Endometrium (tissue), 2 donors: ENCODE results near the gene MRPL54.

Source experiments
- FAIRE-seq: peaks from 2 replicates; lab custom pipeline; 2012; peaks lifted over from hg19 to GRCh38; lab: Jason Lieb, UNC
- donor health status: control.
- donor health status: control.

The MRPL54 gene

DNA sequence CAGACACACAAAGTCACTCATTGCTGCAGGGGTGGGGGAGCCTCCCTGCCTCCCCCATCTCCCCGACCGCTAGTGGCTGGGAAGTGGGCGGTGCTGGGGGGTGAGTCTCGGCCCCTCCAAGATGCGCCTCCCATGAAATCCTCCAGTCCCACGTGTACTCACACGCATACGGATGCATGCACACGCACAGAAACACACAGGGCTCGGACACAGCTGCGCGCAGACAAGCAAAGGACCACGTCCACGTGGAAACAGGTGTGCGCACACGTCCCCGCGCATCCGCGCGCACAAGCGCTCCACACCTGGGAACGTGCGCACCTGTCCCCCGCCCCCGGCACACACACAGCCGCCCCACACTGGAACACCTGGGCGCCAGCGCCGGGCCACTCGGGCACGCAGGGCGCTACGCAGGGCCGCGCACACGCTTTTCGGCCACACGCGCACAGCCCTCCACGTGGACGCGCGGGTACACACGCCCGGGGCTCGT lies 23.0 kb downstream of the MRPL54 start:
- FAIRE-seq, result no peak

DNA sequence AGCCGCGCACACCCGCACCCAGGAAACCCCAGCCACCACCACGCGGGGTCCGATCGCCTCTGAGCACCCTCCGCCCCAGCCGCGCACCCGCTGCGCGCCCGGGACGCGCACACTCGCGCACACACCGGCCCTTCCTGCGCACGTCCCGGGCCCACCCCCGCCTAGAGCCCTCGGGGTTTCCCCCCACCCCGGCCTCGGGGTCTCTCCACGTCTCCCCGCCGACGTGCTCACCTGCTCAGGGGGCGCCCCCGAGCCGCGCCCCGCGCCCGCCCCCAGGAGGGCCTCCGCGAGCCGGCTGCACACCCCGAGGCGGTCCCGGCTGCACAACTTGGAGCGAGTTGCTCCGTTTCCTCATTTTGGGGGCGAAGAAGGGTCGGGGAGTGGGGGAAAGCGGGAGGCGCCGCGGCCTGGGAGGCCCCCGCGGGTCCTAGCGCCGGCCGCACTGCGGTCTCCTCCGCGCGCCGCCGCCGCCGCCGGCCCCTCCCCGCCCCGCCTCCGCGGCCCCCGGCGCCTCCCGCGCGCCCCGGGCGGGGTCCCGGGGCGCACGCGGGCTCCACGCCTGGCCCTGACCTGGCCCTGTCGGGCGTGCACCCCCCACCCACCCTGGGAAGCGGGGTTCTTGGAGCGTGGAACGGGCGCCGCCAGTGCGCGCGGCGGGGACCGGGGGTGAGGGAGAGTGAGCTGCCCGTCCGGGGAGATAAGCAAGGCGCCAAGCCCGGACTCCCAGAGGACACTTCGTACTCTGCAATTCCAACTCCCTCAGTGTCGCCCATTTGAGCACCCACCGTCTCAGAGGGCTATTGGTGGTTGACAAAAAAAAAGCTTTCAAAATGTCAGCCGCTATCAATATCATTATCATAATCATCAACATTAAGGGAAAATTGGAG lies 23.7 kb downstream of the MRPL54 start, which contains the start of gene MATK:
MATK (minus strand) TSS at position 444 of the 887 bp plus-strand sequence. CDS start 1,246 bp downstream, outside the sequence.
- FAIRE-seq, result no peak

DNA sequence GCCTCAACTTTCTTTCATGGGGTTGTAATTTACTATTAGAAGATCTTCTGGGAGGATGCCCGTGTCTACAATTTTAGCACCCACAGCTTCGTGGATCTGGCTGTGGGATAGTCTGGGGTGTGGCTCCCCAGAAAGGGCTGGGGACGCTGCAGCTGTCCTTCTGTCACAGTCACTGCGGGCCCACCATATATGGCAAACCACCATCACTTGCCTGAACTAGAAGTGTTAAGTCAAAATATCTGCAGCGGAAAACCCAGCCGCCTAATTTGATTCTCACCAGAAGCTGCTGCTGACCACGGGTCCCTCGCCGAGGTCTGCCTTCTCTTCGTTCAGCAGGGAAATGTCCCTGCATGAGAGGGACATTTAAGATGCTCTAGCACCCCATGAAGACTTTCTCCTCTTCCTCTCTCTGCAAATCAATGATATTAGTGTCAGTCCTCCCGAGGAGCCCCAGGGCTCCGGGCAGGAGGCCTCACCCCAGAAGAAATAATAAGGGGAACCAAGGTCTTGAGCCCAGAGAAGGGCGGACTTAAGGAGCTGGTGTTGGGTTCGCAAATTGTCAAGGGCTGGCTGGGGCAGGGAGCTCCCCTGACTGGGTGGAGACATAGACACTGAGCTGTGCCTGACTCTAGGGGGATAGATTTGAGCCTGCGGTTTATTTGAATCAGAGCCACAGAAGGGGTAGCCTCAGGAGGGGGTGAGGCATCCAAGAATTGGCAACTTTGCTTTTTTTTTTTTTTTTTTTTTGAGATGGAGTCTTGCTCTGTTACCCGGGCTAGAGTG lies 26.7 kb downstream of the MRPL54 start:
- no peak for FAIRE-seq

DNA sequence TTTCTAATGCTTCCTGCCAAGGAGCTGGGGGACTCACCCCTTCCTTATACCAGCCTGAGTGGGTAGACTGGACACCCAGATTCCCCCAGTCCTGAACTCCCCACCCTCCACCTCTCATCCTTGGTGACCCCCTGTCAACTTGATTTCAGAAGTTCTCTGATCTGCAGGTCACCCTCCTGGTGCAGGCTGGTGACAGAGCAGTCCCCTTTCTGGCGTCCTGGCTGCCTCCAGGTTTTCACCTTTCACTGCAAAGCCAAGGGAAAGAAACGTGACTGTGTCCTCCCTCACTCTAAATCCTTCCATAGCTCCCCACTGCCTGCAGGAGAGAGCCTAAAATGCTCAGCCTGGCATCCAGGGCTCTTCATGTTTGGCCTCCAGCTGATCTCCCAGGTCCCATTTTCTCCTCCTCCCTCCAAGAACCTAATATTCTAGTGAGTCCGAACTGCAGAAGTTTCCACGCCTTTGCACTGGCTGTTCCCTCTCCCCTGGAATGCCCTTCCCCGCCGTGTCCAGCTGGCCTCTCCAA lies 27.8 kb downstream of the MRPL54 start:
- no peak for FAIRE-seq

DNA sequence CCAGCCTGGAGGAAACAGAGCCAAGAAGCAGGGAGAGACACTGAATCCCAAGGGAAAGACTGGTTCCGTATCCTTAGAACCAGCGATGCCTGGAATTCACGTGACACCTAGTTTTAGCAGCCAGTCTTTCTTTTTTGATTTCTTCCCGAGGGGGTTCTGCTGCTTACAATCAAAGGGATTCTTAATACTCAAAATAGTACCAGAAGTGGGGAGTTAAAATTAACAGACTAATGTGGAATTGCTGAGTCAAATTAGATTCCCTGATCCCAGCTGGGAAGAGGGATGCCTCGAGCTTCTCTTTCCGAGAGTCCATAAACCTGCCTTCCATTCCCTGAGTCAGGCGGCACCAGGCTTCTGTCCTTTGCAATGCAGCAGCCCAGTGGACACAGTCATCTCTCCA lies 28.5 kb downstream of the MRPL54 start:
- no peak for FAIRE-seq

DNA sequence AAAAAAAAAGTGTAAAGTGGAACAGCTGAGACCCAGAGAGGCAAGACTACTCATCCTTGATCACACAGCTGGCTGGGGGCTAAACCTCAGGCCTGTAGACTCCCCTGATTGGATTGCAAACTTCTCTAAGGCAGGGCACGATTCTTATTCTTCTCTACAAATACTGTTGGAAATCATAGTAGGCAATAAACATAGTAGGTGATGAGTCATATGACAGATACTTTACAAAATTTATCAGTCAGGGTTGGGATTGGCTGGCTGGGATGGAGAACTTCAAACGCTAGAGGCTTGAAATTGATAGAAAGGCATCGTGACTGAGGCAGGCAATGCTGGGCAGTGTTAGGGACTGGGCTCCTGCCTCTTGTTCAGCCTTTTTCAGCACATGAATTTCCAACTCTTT lies 29.6 kb downstream of the MRPL54 start:
- no peak for FAIRE-seq

DNA sequence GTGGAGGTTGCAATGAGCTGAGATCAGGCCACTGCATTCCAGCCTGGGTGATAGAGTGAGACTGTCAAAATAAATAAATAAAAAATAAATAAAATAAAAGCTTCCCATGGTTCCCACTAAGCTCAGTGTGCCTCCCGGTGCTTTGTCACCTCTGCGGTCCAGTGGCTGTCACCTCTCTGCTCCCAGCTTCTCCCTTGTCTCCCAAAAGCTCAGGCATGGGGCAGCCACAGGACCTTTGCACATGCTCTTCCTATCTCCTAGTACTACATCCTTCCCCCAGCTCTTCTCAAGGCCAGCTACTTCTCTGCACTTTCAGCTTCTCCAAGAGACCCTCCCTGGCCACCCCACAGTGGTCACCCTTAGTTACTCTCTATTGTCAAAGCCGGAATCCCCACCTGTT lies 31.3 kb downstream of the MRPL54 start:
- no peak for FAIRE-seq

DNA sequence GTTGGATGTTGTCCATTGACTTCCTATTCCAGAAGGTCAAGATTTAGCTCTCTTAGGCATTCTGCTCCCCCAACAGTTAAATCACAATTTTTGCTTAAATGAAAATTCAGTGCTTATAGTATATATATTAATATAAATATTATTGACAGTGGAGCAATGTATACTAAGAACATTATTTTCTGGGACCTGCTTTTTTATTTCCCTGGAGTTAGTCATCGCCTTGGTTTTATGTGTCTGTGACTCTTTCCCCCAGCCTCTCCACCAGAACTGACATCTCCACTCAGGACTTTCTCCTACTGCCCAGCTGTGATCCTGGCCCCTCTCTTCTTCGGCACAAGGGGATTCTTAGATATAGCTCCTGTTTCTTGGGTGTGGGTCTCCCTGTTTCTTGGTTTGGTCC lies 33.9 kb downstream of the MRPL54 start:
- no peak for FAIRE-seq

DNA sequence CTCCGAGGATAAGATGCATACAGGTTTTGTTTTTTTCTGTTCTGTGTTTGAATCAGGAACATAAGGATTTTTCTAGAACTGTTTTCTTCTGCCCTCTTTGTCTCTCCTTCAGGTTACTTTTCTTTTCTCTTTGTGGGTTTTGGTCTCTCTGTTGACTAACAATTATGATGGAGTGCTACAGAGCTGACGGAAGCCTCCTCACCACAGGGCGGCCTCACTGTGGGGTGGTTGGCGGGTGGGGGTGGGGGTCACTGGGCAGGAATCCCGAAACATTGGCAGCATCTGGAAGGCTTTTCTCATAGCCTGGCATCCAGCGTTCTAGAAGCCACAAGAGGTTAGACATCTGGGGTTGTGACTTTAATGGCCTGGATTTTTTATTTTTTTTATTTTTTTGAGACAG lies 35.7 kb downstream of the MRPL54 start:
- FAIRE-seq, result no peak

DNA sequence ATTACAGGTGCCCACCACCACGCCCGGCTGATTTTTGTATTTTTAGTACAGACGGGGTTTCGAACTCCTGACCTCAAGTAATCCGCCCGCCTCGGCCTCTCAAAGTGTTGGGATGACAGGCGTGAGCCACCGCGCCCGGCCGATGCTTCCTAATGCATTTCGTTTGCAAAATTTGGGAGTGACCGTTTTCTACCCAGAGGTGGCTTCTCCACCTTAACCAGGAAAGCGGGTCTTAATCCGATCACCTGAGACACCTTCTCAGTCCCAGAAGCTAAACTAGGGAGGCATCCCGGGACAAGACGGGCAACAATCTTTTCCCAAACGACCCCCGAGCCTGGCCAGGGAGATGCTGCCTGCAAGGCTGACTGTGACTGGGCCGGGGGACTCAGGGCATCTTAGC lies 38.5 kb downstream of the MRPL54 start:
- FAIRE-seq, result no peak

DNA sequence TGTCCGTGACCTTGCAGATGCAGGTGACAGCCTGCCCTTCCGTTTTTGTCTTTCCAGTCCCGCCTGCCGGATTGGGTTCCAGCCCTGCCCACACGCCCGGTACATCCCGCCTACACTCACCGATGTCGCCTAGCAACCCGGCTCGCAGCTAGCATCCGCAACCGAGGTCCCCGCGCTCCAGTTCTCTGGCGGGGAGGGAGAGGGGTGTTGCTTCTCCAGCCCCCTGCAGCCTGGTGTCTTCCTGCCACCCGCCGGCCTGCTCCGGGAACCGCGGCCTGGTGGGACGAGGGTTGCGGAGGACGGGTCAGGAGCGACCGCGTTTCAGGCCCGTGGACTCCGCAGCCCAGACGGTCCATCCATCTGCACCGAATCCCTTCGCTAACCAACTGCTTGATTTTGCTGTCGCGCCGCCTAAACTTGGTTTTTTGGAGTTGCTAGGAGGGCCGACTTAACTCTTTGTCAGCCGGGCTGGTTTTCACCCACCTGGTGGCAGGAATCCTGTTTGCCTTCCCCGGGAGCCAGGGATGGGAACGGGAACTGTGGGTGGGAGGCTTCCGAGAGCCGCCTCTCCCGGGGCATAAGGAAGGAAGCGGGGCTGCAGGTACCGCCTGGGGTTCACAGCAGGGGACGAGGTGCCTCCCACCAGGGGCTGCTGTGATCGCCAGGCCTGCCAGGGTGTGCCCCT lies 39.1 kb downstream of the MRPL54 start:
- no peak for FAIRE-seq

DNA sequence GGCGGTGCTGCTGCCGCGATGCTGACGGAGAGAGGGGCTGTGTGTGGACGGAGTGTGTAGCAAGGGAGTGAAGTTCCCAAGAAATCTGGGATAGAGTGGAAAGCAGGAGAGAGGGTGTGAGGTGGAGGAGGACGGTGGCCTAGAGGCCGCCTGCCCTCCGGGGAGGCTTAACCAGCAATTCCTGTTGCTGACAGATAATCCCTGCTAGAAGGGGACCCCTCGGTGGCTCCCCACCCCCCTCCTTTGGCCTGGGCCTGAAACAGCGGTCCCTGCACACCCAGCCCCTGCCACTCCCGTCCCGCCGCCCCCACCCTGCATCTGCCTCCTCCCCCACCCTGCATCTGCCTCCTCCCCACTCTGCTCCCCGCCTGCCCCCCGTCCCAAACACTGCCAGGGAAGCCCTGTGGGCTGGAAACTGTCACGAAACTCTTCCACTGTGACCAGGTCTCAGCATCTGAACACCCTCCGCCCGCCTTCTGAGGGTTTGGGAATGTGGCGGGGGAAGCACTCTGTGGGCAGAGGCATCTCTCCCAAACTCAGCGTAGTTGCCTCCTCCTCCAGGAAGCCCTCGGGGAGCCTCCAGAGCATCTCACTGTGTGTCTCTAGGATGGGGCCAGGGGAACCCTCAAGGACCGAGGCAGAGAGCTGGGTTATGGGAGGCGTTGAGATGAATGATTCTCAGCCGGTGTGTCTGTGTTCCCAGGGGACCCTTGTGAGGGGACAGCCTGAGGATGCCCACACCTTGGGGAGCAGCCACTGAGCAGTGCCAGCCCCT lies 40.8 kb downstream of the MRPL54 start:
- FAIRE-seq, result no peak

DNA sequence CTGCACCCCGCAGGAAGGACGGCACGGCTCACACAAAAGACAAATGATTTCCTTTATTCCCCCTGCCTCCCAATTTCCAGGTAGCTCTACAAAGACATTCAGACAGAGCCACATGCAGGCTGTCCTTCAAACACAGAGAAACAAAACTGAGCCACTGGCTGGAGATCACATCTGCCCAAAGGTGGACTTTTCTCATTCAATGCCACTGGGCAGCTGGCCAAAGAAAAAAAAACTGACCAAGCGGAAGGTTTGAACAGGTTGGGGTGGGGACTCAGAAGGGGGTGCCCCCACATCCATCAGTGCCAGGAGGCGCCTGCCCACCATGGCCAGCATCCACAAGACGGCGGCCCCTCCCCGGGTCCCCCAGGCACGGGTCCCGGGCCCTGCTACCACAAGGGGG lies 41.5 kb downstream of the MRPL54 start:
- FAIRE-seq, result no peak

DNA sequence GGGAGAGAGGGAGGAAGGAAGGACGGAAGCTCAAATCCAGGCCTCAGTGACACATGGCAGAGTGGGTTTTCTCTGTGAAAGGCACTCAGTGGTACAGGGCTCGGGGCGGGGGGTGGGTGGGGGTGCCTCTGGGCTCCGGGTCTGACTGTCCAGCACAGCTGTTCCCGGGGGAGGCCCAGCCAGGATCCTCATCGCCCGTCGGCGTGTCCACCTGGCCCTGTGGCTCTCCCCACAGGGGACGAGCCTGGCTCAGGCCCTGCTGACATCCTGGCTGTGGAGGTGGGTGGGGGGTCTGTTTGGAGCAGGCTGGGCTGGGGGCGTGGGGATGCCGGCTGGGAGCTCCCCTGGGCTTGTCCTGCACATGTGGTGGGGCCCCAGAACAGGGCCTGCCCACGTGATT lies 41.9 kb downstream of the MRPL54 start:
- FAIRE-seq, result no peak

DNA sequence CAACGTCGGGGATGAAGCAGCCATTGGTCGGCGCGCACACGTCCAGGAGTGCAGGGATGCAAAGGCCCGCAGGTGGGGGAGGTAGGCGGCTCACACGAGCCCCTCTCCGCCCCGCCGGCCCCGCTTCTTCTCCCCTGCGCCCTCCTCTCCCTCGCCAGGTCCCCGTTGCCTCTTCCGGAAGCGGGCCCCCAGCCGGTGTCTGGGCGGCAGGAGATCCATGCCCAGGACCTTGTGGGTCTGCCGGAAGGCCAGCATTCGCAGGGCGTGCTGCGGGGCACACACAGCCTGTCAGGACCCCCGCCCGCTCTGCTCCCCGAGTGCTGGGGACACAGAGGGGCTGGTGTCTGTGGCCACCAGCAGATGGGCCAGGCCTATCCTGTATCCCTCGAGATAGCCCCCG lies 43.4 kb downstream of the MRPL54 start:
- no peak for FAIRE-seq

DNA sequence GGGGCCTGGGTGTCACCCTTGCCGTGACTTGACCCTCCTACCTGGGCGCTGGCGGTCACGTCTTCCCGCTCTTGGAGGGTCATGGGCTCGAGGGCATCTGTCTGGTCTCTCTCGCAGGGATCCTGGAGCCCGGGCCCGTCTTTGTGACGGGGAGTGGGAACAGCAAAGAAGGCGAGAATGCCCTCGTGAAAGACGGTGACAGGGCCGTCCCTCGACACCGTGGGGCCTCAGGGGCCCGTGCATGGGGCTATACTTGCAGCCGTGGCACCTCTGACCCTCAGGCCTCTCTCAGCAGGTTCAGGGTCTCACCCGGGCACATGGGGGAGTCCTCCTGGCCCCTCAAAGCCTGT lies 44.6 kb downstream of the MRPL54 start:
- no peak for FAIRE-seq

DNA sequence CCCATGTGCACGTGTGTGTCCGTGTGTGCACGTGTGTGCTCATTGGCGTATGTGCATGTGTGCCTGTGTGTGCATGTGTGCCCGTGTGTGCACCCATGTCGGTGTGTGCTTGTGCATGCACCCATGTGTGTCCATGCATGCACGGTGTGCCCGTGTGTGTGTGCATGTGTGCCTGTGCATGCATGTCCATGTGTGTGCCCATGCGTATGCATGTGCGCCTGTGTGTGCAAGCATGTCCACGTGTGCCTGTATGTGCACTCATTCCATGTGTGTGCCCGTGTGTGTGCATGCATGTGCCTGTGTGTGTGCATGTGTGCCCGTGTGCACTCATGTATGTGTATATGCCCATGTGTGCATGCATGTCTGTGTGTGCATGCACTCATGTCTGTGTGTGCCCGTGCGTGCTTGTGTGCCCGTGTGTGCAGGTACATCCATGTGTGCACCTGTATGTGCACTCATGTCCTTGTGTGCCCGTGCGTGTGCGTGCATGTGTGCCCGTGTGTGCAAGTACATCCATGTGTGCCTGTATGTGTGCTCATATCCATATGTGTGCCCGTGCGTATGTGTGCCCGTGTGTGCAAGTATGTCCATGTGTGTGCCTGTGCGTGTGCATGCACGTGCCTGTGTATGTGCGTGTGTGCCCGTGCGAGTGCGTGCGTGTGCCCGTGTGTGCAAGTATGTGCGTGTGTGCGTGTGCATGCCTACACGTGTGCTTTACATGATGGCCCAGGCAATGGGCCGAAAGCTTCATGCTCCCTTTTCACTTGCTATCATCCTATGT lies 45.3 kb downstream of the MRPL54 start:
- FAIRE-seq, result no peak

DNA sequence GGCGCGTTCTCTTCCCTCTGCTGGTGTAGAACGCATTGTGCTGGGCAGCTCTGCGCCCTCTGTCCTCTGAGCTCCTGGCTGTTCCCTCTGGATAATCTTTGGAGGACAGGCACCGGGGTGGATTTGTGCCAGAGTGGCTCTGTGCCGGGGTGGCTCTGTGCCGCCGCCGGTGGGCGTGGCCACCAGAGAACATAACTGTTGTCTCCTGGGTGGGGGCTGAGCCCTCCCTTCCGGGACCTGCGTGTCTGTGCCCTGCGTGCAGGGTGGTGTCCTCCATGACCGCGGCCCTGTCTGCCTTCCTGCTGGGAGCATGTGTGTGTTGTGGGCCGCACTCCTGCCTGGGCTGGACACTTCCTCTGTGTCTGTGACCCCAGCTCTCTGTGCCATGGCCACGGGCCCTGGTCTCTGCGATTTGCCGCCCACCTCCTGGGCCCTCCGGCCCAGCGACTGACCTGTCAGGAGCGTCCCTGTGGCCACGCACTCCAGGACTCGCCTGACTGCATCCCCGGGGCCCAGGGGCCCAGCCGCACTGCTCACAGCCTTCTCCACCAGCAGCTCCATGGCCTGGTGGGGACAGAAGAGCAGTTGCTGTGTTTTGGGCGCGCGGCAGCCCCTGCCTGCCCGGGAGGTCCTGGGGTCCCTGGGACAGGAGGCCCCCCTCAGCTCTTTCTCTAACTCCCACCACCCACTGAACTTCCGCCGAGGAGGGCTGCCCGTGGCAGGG lies 46.1 kb downstream of the MRPL54 start:
- FAIRE-seq, result no peak

DNA sequence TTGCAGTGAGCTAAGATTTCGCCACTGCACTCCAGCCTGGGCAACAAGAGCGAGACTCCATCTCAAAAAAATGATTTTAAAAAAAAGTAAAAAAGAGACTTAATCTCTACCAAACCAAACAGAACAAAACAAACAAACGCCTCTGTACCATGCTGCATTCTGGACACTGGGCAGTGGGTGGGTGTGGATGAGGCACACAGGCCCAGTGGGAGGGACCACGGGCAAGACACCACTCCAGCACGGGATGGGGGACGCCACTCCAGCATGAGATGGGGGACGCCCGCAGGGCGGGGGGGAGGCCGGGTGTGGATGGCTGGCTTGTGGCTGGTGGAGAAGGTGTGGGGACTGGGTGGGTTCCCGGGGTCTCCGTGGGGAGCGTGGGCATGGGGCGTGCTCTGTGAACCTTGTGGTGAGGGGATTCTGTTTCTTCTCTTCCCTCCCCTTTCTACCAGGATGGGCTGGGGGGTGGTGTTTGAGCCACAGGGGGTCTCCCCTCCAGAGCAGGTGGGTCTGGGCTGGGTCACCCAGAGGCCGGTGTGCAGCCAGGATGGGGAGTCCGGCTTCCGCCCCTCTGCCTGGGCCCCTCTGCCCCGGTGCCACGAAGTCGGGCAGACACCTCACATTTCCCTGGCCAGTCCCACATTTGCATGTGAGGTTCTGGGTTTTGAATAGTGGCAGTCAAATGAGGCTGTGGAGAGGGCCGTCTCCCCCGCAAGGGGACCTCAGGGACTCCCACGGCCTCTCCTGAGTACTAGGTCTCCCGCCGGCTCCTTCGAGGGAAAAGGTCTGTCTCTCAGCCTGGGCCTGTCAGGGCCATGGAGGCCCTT lies 47.6 kb downstream of the MRPL54 start:
- no peak for FAIRE-seq
